Parathyroid adenoma (tissue), 2 donors: ENCODE measurements around the gene IL18RAP.

Source experiments
- H2AFZ ChIP-seq: fragments of 300-600 bp; sonication (generic); one replicate; pipeline ENCODE4 v1.7.0; 2017; ENCODE audit warnings: antibody characterized with exemption, mild to moderate bottlenecking
- H3K27ac ChIP-seq: fragments of 300-600 bp; sonication (generic); one replicate; pipeline ENCODE4 v1.7.0; 2017
- H3K27me3 ChIP-seq: fragments of 300-600 bp; sonication (generic); one replicate; pipeline ENCODE4 v1.7.0; 2017; ENCODE audit warnings: low read length; ENCODE audit not compliant: control insufficient read depth, insufficient read depth
- H3K36me3 ChIP-seq: fragments of 300-600 bp; sonication (generic); one replicate; pipeline ENCODE4 v1.7.0; 2017; ENCODE audit warnings: low read length; ENCODE audit not compliant: control insufficient read depth, insufficient read depth
- H3K4me1 ChIP-seq: fragments of 300-600 bp; sonication (generic); one replicate; pipeline ENCODE4 v1.7.0; 2017; ENCODE audit warnings: control low read depth
- H3K4me2 ChIP-seq: fragments of 300-600 bp; sonication (generic); one replicate; pipeline ENCODE4 v1.7.0; 2017; ENCODE audit warnings: low read length
- H3K4me3 ChIP-seq: fragments of 300-600 bp; sonication (generic); one replicate; pipeline ENCODE4 v1.7.0; 2017; ENCODE audit warnings: low read depth, low read length
- H3K79me2 ChIP-seq: fragments of 300-600 bp; sonication (generic); one replicate; pipeline ENCODE4 v1.7.0; 2017; ENCODE audit warnings: control low read depth
- H3K9ac ChIP-seq: fragments of 300-600 bp; sonication (generic); one replicate; pipeline ENCODE4 v1.7.0; 2017; ENCODE audit warnings: mild to moderate bottlenecking
- H3K9me3 ChIP-seq: fragments of 300-600 bp; sonication (generic); one replicate; pipeline ENCODE4 v1.7.0; 2017; ENCODE audit warnings: low read length; ENCODE audit not compliant: control insufficient read depth
- CTCF ChIP-seq: fragments of 300-600 bp; sonication (generic); IDR thresholded peaks from one replicate; pipeline ENCODE4 v1.7.0; 2017; ENCODE audit warnings: antibody characterized with exemption, mild to moderate bottlenecking
- donor health status: primary hyperparathyroidism.

The IL18RAP gene

GRCh38 chr2:102446936-102447335 is 24.0 kb downstream of the IL18RAP start:
- Histone ChIP-seq H3K4me1 (no peaks in the 10 kb centered on the region), H3K27me3 (no peaks in the 10 kb centered on the region), H3K9me3 (no peaks in the 10 kb centered on the region), H3K4me3 (no peak overlapping the region), H3K79me2 (no peaks in the 10 kb centered on the region), H2AFZ (no peak overlapping the region), H3K36me3 (no peaks in the 10 kb centered on the region), H3K4me2 (no peak overlapping the region), H3K9ac (no peak overlapping the region), H3K27ac (no peak overlapping the region)
- TF ChIP-seq CTCF: no peak

GRCh38 chr2:102449370-102449974 is 26.5 kb downstream of the IL18RAP start:
- H3K4me1 ChIP-seq: no peaks in the 10 kb centered on the region
- TF ChIP-seq CTCF: peak; percentile 71

GRCh38 chr2:102451968-102452367 is 29.0 kb downstream of the IL18RAP start:
- no peak for TF ChIP-seq CTCF
- no peak overlapping the region for H3K4me3 ChIP-seq
- no peaks in the 10 kb centered on the region for H3K36me3 ChIP-seq
- H3K27ac ChIP-seq: no peak overlapping the region
- no peak overlapping the region for H3K4me2 ChIP-seq
- no peak overlapping the region for H3K9ac ChIP-seq
- no peaks in the 10 kb centered on the region for H3K9me3 ChIP-seq
- H3K27me3 ChIP-seq: no peaks in the 10 kb centered on the region
- H2AFZ ChIP-seq: no peak overlapping the region
- H3K4me1 ChIP-seq: no peaks in the 10 kb centered on the region
- no peaks in the 10 kb centered on the region for H3K79me2 ChIP-seq

More at GRCh38 chr2:102449370-102449974, 26.5 kb downstream of the IL18RAP start:
- no peaks in the 10 kb centered on the region for H3K27me3 ChIP-seq
- no peak overlapping the region for H3K4me2 ChIP-seq
- H3K9ac ChIP-seq: no peak overlapping the region
- H3K27ac ChIP-seq: no peak overlapping the region
- H3K9me3 ChIP-seq: no peaks in the 10 kb centered on the region
- no peak overlapping the region for H2AFZ ChIP-seq
- no peak overlapping the region for H3K4me3 ChIP-seq
- H3K79me2 ChIP-seq: no peaks in the 10 kb centered on the region
- no peaks in the 10 kb centered on the region for H3K36me3 ChIP-seq

GRCh38 chr2:102453501-102453900 is 30.5 kb downstream of the IL18RAP start:
- Histone ChIP-seq H3K4me2 (no peak overlapping the region), H3K79me2 (no peaks in the 10 kb centered on the region), H3K27me3 (no peaks in the 10 kb centered on the region), H3K9ac (no peak overlapping the region), H3K4me3 (no peak overlapping the region), H3K9me3 (no peaks in the 10 kb centered on the region), H3K4me1 (no peaks in the 10 kb centered on the region), H2AFZ (no peak overlapping the region), H3K36me3 (no peaks in the 10 kb centered on the region), H3K27ac (no peak overlapping the region)
- TF ChIP-seq CTCF: no peak

GRCh38 chr2:102455061-102455670 is 32.2 kb downstream of the IL18RAP start:
- Histone ChIP-seq H3K4me3 (no peak overlapping the region), H3K9me3 (no peaks in the 10 kb centered on the region), H3K4me1 (no peaks in the 10 kb centered on the region), H3K4me2 (no peak overlapping the region), H3K36me3 (no peaks in the 10 kb centered on the region), H2AFZ (no peak overlapping the region), H3K27ac (no peak overlapping the region), H3K9ac (no peak overlapping the region), H3K79me2 (no peaks in the 10 kb centered on the region), H3K27me3 (no peaks in the 10 kb centered on the region)
- no peak for TF ChIP-seq CTCF
